GM12864 (cell line): ENCODE measurements around the gene AKAP13.

ENCODE experiments used
- DNase-seq: peaks from one replicate; pipeline ENCODE4 v3.0.0-alpha.2; 2011; ENCODE audit warnings: low read depth
- H3K4me3 ChIP-seq: 2 replicates; pipeline ENCODE4 v1.5.1; 2011; ENCODE audit warnings: mild to moderate bottlenecking, low read depth, low read length, control low read depth
- TF ChIP-seq, protein P1 (sequence below): IDR thresholded peaks from 2 replicates; pipeline ENCODE4 v1.5.1; 2011; ENCODE audit warnings: low read depth, mild to moderate bottlenecking, moderate library complexity, low read length, control low read depth, inconsistent platforms; ENCODE audit errors: missing control alignments

AKAP13 gene

GRCh38 chr15:85667491-85668424 is 287.4 kb downstream of the AKAP13 start:
- TF ChIP-seq, protein P1, sequence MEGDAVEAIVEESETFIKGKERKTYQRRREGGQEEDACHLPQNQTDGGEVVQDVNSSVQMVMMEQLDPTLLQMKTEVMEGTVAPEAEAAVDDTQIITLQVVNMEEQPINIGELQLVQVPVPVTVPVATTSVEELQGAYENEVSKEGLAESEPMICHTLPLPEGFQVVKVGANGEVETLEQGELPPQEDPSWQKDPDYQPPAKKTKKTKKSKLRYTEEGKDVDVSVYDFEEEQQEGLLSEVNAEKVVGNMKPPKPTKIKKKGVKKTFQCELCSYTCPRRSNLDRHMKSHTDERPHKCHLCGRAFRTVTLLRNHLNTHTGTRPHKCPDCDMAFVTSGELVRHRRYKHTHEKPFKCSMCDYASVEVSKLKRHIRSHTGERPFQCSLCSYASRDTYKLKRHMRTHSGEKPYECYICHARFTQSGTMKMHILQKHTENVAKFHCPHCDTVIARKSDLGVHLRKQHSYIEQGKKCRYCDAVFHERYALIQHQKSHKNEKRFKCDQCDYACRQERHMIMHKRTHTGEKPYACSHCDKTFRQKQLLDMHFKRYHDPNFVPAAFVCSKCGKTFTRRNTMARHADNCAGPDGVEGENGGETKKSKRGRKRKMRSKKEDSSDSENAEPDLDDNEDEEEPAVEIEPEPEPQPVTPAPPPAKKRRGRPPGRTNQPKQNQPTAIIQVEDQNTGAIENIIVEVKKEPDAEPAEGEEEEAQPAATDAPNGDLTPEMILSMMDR = no peak
- DNase-seq = no peak
- H3K4me3 ChIP-seq = no peak overlapping the region

DNA sequence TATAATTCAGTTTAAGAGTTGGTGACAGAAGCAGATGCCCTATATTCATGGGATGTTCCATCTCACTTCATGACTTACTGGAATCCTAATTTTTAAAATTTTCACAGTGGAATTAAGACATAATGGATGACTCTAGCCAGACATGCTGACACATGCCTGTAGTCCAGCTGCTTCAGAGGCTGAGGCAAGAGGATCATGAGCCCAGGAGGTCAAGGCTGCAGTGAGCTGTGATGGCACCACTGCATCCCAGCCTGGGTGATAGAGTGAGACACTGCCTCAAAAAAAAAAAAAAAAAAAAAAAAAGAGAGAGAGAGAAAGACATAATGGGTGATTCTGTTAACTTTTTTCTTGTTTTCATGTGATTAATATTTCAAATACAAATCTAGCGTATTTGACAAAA is 290.8 kb downstream of the AKAP13 start:
- no peak for DNase-seq
- H3K4me3 ChIP-seq = no peak overlapping the region
- TF ChIP-seq, protein P1 = no peak

DNA sequence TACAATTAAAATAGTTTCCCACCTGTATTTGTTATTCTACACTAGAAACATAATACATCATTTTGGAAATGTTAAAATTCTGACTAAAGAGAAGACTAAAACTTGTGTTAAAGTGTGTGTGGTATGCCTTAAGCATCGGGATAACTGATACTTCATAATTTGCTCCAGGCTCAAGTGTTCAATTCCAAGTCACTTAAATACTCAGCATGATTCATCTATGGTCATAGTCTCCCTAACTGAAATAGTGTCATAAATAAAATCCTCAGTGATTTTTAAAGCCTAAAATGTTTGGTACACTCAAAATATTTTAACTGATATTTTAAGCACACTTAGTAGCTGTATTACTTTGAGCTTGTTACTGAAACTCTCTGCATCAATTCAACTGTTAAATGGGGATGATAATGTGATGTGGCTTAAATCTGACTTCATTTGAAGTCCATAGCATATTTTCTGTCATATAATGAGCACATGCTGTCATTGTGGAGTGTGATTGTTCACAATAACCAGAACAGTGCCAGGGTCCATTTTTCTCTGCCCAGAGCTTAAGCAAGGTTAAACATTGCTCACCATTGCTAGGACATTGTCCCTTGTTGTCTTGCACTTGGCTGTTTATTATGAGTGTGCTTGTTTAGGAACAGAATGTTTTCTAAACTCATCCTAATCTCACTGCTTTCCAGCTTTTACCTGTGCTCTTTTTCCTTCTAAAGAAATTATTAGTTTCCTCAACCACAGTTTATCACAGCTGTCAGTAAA is 292.1 kb downstream of the AKAP13 start:
- TF ChIP-seq, protein P1 = no peak
- no peak overlapping the region for H3K4me3 ChIP-seq
- no peak for DNase-seq

GRCh38 chr15:85673326-85673725 is 292.9 kb downstream of the AKAP13 start:
- no peak overlapping the region for H3K4me3 ChIP-seq
- no peak for DNase-seq
- TF ChIP-seq, protein P1 = no peak

DNA sequence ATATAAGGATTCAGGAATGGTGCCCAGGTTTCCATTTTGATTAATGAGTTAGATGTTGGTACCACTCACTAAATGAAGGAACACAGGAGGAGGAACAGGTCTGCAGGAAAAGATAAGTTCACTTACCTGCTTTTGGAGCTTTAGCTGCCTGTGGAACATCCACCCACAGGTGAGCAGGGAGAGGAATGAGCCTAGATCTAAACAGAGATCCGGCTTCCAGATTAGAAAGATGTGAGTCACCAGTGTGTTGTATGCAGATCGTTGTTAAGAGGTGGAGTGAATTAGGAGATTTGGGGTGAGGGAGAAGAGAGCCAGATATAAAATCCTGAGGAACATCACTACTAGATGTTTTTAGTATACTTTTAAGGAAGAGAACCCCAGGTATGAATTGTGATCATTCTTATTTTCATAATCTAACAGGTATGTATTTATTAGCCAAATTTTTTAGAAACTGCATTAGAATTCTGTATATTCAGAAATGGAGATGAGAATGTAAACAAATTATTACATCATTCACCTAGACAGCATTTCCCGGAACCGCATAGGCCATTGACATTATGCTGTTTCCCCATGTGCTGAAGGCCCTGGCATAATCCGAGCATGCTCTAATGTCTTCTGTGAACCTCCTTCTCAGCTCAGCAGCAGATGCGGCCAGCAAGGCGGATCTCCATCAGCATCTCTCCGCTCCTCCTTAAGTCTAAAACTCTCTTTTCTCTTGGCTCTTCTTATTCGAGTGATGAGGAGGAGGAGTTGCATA is 296.1 kb downstream of the AKAP13 start:
- TF ChIP-seq, protein P1 = no peak
- H3K4me3 ChIP-seq = no peak overlapping the region
- DNase-seq = no peak

- TF ChIP-seq, protein P1 = no peak
- H3K4me3 ChIP-seq = no peak overlapping the region
- no peak for DNase-seq
Measured at GRCh38 chr15:85679231-85679630, 298.8 kb downstream of the AKAP13 start.
